Heart right ventricle (tissue), 16 donors: ENCODE results near the gene AOAH. TPM values are rescaled to one million over a fixed set of nuclear protein-coding genes. Genes with fewer than 3 reads are reported as not detected.

ENCODE experiments used
- ATAC-seq, 8 donors: fragments of 200-7000 bp; cut with Tn5 transposase; one replicate each; pipeline ENCODE4 v1.9.1; 2020; ENCODE audit warnings: mild to moderate bottlenecking in 8 of 8, moderate library complexity in 8 of 8, moderate number of reproducible peaks in 1 of 8
- DNase-seq, 2 donors: peaks; one replicate each; pipeline ENCODE4 v3.0.0-alpha.2; 2020
- H3K27ac ChIP-seq, 10 donors: fragments of 200-600 bp; sonication (generic) in 2 of 10; one replicate each; pipeline versions ENCODE4 v1.5.0 to v1.8.0; 2020 to 2022; ENCODE audit warnings: mild to moderate bottlenecking in 3 of 10
- H3K27me3 ChIP-seq, 7 donors: fragments of 200-600 bp; one replicate each; pipeline ENCODE4 v1.8.0; 2021 to 2022; ENCODE audit warnings: mild to moderate bottlenecking in 2 of 7
- H3K36me3 ChIP-seq, 9 donors: fragments of 200-600 bp; sonication (generic) in 1 of 9; one replicate each; pipeline versions ENCODE4 v1.5.0 to v1.8.0; 2020 to 2022; ENCODE audit warnings: mild to moderate bottlenecking in 2 of 9
- H3K4me1 ChIP-seq, 9 donors: fragments of 200-600 bp; sonication (generic) in 1 of 9; one replicate each; pipeline versions ENCODE4 v1.5.0 to v1.8.0; 2020 to 2022; ENCODE audit warnings: mild to moderate bottlenecking in 4 of 9
- H3K4me3 ChIP-seq, 10 donors: fragments of 200-600 bp; sonication (generic) in 2 of 10; one replicate each; pipeline versions ENCODE4 v1.5.0 to v1.8.0; 2020 to 2022; ENCODE audit warnings: mild to moderate bottlenecking in 7 of 10, moderate library complexity in 2 of 10
- H3K9me3 ChIP-seq, 11 donors: fragments of 200-600 bp in 10 of 11; sonication (generic) in 2 of 11; one replicate each; pipeline versions ENCODE4 v1.5.0 to v1.8.0; 2013 to 2022; ENCODE audit warnings: mild to moderate bottlenecking in 2 of 11, control low read depth in 1 of 11, moderate library complexity in 1 of 11
- CTCF ChIP-seq, 9 donors: fragments of 200-600 bp; sonication (generic) in 2 of 9; IDR thresholded peaks; one replicate each; pipeline versions ENCODE4 v1.5.0 to v1.8.0; 2021 to 2022; ENCODE audit warnings: antibody characterized with exemption in 9 of 9, mild to moderate bottlenecking in 5 of 9, moderate library complexity in 1 of 9
- WGBS, 2 donors: extraction: QIAGEN DNeasy Blood & Tissue Kit; methylation state at CpG; one replicate each; pipeline ENCODE4 v1.1.7; 2013; ENCODE audit warnings: inconsistent platforms in 1 of 2; 5-methylcytosine and 5-hydroxymethylcytosine counted together
- intact Hi-C, 10 donors: fragments of 100-400 bp; cut with DNase I; formaldehyde crosslinking; loops; one replicate each; pipeline versions ENCODE4 v1.11.1 to v1.14.2; 2022
- long read RNA-seq, 3 donors: library from polyadenylated mRNA; unstranded; transcript quantifications; one replicate each; pipeline ENCODE4 v2.0.0, GENCODE V29; 2020 to 2021
- polyA plus RNA-seq, 2 donors: library from polyadenylated mRNA; stranded (reverse); fragments of 200-250 nt; gene quantifications; one replicate each; pipeline ENCODE4 v1.2.3, GENCODE V29; 2013
- total RNA-seq, 10 donors: library from RNA; stranded (reverse); fragmentation: NEBNext Ultra II Directional in 3 of 10; extraction: Animal tissue kit (Norgen Biotek cat#: 25700) in 3 of 10; gene quantifications; one replicate each; pipeline versions ENCODE4 v1.2.1 to v1.2.4, GENCODE V29; 2021 to 2023
- donor health status: Arrhythmogenic right ventricular cardiomyopathy.
- donor health status: ischemic (EF 13 %, LVEDD 7.1; RV severe dilation, severe dysfunction).
- donor health status: healthy with polysubstance abuse.
- donor health status: DM: no; HTN: yes; CAD: no.
- donor health status: DM: no; HTN: no; CAD: no.
- donor health status: ischemic (EF 25% LVEDD 6.9; RV normal size, moderate dysfunction).
- donor health status: ischemic (EF 25% LVEDD 5.7; RV mildly dilated, moderate dysfunction).
- donor health status: healthy.
- donor health status: DM: yes; HTN: yes; CAD: no.
- donor health status: Ischemic cardiomyopathy.
- donor health status: ischemic (EF 35%, LVEDD 5.7; RV mildly dilated, moderate dysfunction).
- donor health status: nonischemic (EF 11% LVEDD 7.7; RV severe dilation, severe dysfunction).
- donor health status: DM: yes; HTN: yes; CAD: no.
- donor health status: PGD.
- donor health status: ischemic (EF 29% LVEDD 5.4; RV normal size, mild dysfunction).
- donor health status: nonischemic (EF 23%, LVEDD 6.1; RV moderate dilation, normal function).

Gene AOAH, protein sequence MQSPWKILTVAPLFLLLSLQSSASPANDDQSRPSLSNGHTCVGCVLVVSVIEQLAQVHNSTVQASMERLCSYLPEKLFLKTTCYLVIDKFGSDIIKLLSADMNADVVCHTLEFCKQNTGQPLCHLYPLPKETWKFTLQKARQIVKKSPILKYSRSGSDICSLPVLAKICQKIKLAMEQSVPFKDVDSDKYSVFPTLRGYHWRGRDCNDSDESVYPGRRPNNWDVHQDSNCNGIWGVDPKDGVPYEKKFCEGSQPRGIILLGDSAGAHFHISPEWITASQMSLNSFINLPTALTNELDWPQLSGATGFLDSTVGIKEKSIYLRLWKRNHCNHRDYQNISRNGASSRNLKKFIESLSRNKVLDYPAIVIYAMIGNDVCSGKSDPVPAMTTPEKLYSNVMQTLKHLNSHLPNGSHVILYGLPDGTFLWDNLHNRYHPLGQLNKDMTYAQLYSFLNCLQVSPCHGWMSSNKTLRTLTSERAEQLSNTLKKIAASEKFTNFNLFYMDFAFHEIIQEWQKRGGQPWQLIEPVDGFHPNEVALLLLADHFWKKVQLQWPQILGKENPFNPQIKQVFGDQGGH
- total RNA-seq (10 to 100 TPM in 1 of 10 donors, 1 to 10 TPM in 7, under 1 TPM in 2; 0.70 to 19.5 (median 2.2) TPM), polyA plus RNA-seq (1 to 10 TPM in 1 of 2 donors, under 1 TPM in 1; 0.73 to 1.1 TPM)
- long read RNA-seq, donor 1, partial matches to known transcripts: 0 of 3 reads
- long read RNA-seq, donor 1, other reads (novel, unspliced or antisense): 1 of 3 reads
- long read RNA-seq, donor 2, partial matches to known transcripts: 1 of 3 reads
- long read RNA-seq, donor 2, other reads (novel, unspliced or antisense): 0 of 3 reads
- long read RNA-seq, donor 3, partial matches to known transcripts: 0 of 1 reads
- long read RNA-seq, donor 3, other reads (novel, unspliced or antisense): 1 of 1 reads

DNA sequence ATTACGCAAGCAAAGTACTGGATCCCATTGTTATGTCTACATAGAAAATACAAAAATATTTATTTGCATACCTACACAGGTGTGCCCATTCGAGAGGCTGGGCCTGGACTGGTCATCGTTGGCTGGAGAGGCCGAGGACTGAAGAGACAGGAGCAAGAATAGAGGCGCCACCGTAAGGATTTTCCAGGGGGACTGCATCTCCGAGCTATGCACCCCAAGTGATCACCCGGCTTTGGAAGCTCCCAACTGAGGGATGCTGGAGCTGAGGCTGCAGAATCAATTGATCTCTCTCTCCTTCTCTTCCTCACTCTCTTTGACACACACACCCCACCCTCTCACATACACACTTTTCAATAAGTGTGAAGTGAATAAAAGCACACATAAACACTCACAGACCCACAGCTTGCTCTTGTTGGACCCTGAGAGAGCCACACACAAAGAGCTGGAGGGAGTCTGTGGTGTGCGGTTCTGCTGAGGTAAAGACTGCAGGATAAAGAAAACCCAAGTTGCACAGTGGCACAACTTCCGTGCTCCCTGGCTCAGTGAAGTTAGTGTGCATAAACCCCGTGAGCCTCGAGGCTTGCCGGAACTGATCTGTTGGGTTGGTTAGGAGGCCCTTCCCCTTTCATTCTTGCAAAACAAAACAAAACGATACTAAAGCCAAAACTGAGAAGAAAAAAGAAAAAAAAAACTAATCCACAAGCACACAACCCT lies at the start of gene AOAH:
Gene AOAH, minus strand, starts transcription at position 544 of the 714 bp plus-strand sequence. Its CDS starts 346 bp downstream, at position 198.
- Histone ChIP-seq H3K4me1 (peaks cover 0 to 54% (median 0%) of the 10 kb centered on the region in 9 donors), H3K36me3 (no peaks in the 10 kb centered on the region), H3K4me3 (peak within 1 kb of the TSS in 6 of 10 donors; percentile 19 to 61 (median 25)), H3K9me3 (peaks cover 0 to 12% (median 0%) of the 10 kb centered on the region in 11 donors), H3K27me3 (no peaks in the 10 kb centered on the region), H3K27ac (peak within 1 kb of the TSS in 4 of 10 donors; percentile 3 to 91 (median 15))
- intact Hi-C loops: no loop called here
- 70 to 84% methylated on average over 14 of the region's 14 CpGs for WGBS, 2 donors
- TF ChIP-seq CTCF (IDR thresholded peaks at IDR 0.05): no peak
- DNase-seq (peak; percentile 43 to 54), ATAC-seq (peak; percentile 38 to 84 (median 74))

DNA sequence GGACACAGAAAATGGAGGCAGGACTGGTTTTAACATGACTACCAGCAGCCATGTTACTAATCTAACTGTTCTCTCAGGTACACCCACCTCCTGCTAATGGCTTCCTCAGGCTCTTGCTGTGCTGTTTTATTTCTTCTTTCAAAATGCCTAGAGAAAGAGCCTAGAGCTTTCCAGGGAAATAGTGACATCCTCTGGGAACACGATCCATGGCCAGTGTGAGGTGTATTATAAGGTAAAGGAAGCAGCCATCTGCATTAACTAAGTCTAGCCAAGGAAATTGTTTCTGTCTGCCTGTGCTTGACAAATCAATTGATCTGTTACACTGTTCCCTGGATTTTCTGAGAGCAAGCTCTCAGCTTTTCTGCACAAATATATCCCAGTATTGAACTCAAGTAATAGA lies 42.2 kb upstream of the AOAH start:
- Histone ChIP-seq H3K4me1 (no peaks in the 10 kb centered on the region), H3K36me3 (no peaks in the 10 kb centered on the region), H3K4me3 (no peak overlapping the region), H3K27ac (no peak overlapping the region), H3K9me3 (no peaks in the 10 kb centered on the region), H3K27me3 (no peaks in the 10 kb centered on the region)
- no peak for TF ChIP-seq CTCF (IDR thresholded peaks at IDR 0.05)
- no peak for ATAC-seq
- WGBS, 2 donors: 61 to 67% methylated on average over 1 of the region's 1 CpG
- DNase-seq: no peak
- intact Hi-C loops: no loop called here

- no peak overlapping the region for H3K4me3 ChIP-seq
- 72 to 93% methylated on average over 4 of the region's 4 CpGs for WGBS, 2 donors
- no peaks in the 10 kb centered on the region for H3K9me3 ChIP-seq
- H3K36me3 ChIP-seq: no peaks in the 10 kb centered on the region
- no peak for TF ChIP-seq CTCF (IDR thresholded peaks at IDR 0.05)
- ATAC-seq (no peak), DNase-seq (no peak)
- no peaks in the 10 kb centered on the region for H3K27me3 ChIP-seq
- intact Hi-C loops: no loop called here
- H3K27ac ChIP-seq: no peak overlapping the region
- H3K4me1 ChIP-seq: no peaks in the 10 kb centered on the region
Measured at GRCh38 chr7:36765605-36766004, 41.3 kb upstream of the AOAH start.

GRCh38 chr7:36764929-36765328 lies 40.6 kb upstream of the AOAH start:
- Histone ChIP-seq H3K9me3 (no peaks in the 10 kb centered on the region), H3K27ac (no peak overlapping the region), H3K27me3 (no peaks in the 10 kb centered on the region), H3K36me3 (no peaks in the 10 kb centered on the region), H3K4me3 (no peak overlapping the region), H3K4me1 (no peaks in the 10 kb centered on the region)
- ATAC-seq (no peak), DNase-seq (no peak)
- 78 to 83% methylated on average over 5 of the region's 5 CpGs for WGBS, 2 donors
- TF ChIP-seq CTCF (IDR thresholded peaks at IDR 0.05): no peak
- intact Hi-C loops: no loop called here
